ENCODE measurements around the gene ACOT7. TPM values are rescaled to one million over a fixed set of nuclear protein-coding genes. Genes with fewer than 3 reads are reported as not detected.

The ACOT7 gene
- total and polyA plus RNA-seq, 2 experiments from 2014 or later, result 20.3 to 39.9 TPM

DNA sequence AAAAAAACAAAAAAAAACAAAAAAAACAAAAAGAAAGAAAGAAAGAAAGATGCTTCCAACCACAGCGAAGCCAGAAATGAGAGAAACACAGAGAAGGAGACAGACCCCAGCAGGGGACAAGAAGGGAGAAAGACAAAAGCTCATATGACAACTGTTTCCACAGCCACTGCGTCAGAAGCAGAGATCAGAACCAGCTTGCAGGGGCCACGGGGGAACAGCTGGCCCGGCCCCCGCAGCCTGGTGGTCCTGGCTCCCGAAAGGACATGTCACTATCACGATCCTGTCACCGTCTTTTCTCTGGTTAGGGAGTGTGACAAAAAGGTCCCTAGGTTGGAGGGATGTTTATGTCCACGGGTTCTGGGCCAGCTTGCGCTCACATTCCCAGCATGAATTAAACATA lies 60.7 kb downstream of the ACOT7 start:
- Histone ChIP-seq H3K4me2 (no peak overlapping the region), H3K79me2 (no peaks in the 10 kb centered on the region), H3K4me3 (no peak overlapping the region), H3K27me3 (no peaks in the 10 kb centered on the region), H2AFZ (no peak overlapping the region), H3K4me1 (ENCODE audit: insufficient read depth) (peaks cover 30% of the 10 kb centered on the region), H3K9me3 (ENCODE audit: low read depth) (no peaks in the 10 kb centered on the region), H3K36me3 (replicated peaks; ENCODE audit: insufficient read depth, low read depth) (no peaks in the 10 kb centered on the region), H3K27ac (no peak overlapping the region), H4K20me1 (ENCODE audit: insufficient read depth, poor library complexity, severe bottlenecking) (no peaks in the 10 kb centered on the region), H3K9me2 (replicated peaks; ENCODE audit: insufficient read depth) (no peaks in the 10 kb centered on the region)
- WGBS (ENCODE audit: low lambda C conversion rate, missing lambda C conversion rate), result 95% methylated on average over 10 of the region's 10 CpGs
- no peak for DNase-seq (ENCODE audit: low spot score)
- TF ChIP-seq, protein P1, sequence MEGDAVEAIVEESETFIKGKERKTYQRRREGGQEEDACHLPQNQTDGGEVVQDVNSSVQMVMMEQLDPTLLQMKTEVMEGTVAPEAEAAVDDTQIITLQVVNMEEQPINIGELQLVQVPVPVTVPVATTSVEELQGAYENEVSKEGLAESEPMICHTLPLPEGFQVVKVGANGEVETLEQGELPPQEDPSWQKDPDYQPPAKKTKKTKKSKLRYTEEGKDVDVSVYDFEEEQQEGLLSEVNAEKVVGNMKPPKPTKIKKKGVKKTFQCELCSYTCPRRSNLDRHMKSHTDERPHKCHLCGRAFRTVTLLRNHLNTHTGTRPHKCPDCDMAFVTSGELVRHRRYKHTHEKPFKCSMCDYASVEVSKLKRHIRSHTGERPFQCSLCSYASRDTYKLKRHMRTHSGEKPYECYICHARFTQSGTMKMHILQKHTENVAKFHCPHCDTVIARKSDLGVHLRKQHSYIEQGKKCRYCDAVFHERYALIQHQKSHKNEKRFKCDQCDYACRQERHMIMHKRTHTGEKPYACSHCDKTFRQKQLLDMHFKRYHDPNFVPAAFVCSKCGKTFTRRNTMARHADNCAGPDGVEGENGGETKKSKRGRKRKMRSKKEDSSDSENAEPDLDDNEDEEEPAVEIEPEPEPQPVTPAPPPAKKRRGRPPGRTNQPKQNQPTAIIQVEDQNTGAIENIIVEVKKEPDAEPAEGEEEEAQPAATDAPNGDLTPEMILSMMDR (IDR thresholded peaks at IDR 0.05; ENCODE audit: poor library complexity), result no peak
- TF ChIP-seq EZH2phosphoT487 (IDR thresholded peaks at IDR 0.05; ENCODE audit: low read depth, severe bottlenecking, unreplicated experiment), result no peak
- no peak for TF ChIP-seq EZH2 (IDR thresholded peaks at IDR 0.05; ENCODE audit: borderline replicate concordance)

DNA sequence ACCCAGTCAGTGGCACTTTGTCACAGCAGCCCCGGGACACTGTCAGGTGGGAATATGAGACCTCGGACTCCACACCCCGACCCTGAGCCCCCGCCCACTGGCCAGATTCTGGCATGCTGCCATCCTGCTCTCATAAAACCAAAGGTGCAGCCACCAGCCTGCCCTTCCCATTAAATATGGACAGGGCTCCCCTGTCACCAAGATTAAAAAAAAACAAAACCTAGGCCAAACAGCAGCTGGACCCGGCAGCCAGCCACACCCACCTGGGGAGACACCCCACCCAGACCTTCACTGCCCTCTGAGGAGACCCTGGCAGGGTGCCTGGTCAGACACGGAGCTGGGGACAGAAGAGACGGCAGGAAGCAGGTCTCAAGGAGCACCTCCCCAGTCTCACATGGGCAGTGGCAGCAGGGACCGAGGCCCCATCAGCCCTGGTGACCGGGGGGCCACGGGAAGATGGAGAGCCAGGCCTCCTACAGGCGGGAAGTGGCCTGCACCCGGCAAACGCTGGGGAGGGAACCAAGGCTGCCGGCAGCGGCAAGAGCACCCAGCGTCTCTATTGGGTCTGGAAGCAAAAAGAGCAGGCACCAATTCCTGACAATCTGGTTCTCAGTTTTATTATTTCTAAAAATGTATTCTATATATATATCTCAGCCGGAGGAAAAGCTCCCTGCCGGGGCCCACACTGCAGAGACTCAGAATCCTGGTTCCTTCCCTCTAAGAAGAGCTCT lies 61.9 kb downstream of the ACOT7 start:
- Histone ChIP-seq H3K79me2 (no peaks in the 10 kb centered on the region), H3K27me3 (no peaks in the 10 kb centered on the region), H3K9me3 (ENCODE audit: low read depth) (no peaks in the 10 kb centered on the region), H3K36me3 (replicated peaks; ENCODE audit: insufficient read depth, low read depth) (no peaks in the 10 kb centered on the region), H4K20me1 (ENCODE audit: insufficient read depth, poor library complexity, severe bottlenecking) (no peaks in the 10 kb centered on the region), H2AFZ (no peak overlapping the region), H3K9me2 (replicated peaks; ENCODE audit: insufficient read depth) (no peaks in the 10 kb centered on the region), H3K4me3 (no peak overlapping the region), H3K27ac (no peak overlapping the region), H3K4me1 (ENCODE audit: insufficient read depth) (peaks cover 30% of the 10 kb centered on the region), H3K4me2 (no peak overlapping the region)
- no peak for TF ChIP-seq EZH2 (IDR thresholded peaks at IDR 0.05; ENCODE audit: borderline replicate concordance)
- WGBS (ENCODE audit: low lambda C conversion rate, missing lambda C conversion rate), result 83% methylated on average over 18 of the region's 18 CpGs
- no peak for DNase-seq (ENCODE audit: low spot score)

DNA sequence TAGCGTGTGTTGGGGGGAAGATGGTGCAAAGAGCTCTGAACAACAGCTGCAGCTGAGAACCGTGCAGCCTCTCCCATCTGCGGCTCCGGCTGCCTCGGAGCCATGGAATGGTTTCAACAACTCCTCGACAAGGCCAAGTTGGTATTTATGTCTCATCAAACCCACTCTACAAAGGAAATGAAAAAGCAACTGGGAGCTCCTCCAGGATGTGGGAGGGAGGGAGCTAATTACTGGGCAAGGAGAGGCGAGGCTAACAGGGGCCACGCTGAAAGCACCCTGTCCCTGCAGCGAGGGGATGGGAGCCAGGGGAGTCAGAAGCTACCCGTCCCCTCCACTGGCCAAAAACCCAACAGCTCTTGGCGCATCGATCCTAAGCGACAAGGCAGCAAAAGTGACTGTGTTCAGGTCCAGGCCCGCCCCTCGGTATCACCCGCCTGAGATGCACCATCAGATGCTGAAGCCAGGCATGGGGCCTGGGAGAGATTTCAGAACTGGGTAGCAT lies 63.1 kb downstream of the ACOT7 start:
- WGBS (ENCODE audit: low lambda C conversion rate, missing lambda C conversion rate), result 80% methylated on average over 16 of the region's 16 CpGs
- H3K4me1 ChIP-seq (ENCODE audit: insufficient read depth), result peaks cover 30% of the 10 kb centered on the region
- peak; percentile 28 for DNase-seq (ENCODE audit: low spot score)
- H3K4me2 ChIP-seq, result no peak overlapping the region
- H3K4me3 ChIP-seq, result no peak overlapping the region
- H2AFZ ChIP-seq, result no peak overlapping the region
- H3K9me3 ChIP-seq (ENCODE audit: low read depth), result no peaks in the 10 kb centered on the region
- no peaks in the 10 kb centered on the region for H3K27me3 ChIP-seq
- TF ChIP-seq EZH2 (IDR thresholded peaks at IDR 0.05; ENCODE audit: borderline replicate concordance) (no peak), EZH2phosphoT487 (IDR thresholded peaks at IDR 0.05; ENCODE audit: low read depth, severe bottlenecking, unreplicated experiment) (no peak)
- TF ChIP-seq, protein P1 (IDR thresholded peaks at IDR 0.05; ENCODE audit: poor library complexity), result no peak
- no peaks in the 10 kb centered on the region for H3K79me2 ChIP-seq
- peak overlapping the region; percentile 92 for H3K27ac ChIP-seq
- H4K20me1 ChIP-seq (ENCODE audit: insufficient read depth, poor library complexity, severe bottlenecking), result no peaks in the 10 kb centered on the region
- H3K9me2 ChIP-seq (replicated peaks; ENCODE audit: insufficient read depth), result no peaks in the 10 kb centered on the region
- no peaks in the 10 kb centered on the region for H3K36me3 ChIP-seq (replicated peaks; ENCODE audit: insufficient read depth, low read depth)

DNA sequence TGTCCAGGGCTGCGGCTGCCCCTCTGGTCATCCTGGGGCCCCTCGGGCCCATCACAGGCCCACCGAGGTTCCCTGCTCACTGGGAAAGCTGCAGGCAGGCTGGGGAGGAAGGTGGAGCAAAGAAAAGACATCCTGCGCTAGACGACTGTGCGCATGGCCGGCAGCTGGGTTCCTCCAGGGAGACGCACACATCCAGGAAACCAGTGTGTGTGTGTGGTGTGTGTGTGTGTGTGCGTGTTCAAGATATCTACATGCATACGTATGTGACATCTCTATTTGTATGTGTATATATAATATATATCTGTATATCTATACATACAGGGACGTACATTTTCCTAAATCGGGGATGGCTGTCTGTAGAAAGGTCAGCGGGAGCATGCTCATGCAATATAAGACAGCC lies 63.7 kb downstream of the ACOT7 start:
- Histone ChIP-seq H3K9me2 (replicated peaks; ENCODE audit: insufficient read depth) (no peaks in the 10 kb centered on the region), H3K27ac (peak overlapping the region; percentile 92), H4K20me1 (ENCODE audit: insufficient read depth, poor library complexity, severe bottlenecking) (no peaks in the 10 kb centered on the region), H3K4me2 (peak overlapping the region; percentile 65), H3K9me3 (ENCODE audit: low read depth) (no peaks in the 10 kb centered on the region), H3K36me3 (replicated peaks; ENCODE audit: insufficient read depth, low read depth) (no peaks in the 10 kb centered on the region), H2AFZ (no peak overlapping the region), H3K4me3 (no peak overlapping the region), H3K79me2 (no peaks in the 10 kb centered on the region), H3K27me3 (no peaks in the 10 kb centered on the region), H3K4me1 (ENCODE audit: insufficient read depth) (peaks cover 30% of the 10 kb centered on the region)
- 81% methylated on average over 13 of the region's 13 CpGs for WGBS (ENCODE audit: low lambda C conversion rate, missing lambda C conversion rate)
- no peak for DNase-seq (ENCODE audit: low spot score)
- no peak for TF ChIP-seq EZH2 (IDR thresholded peaks at IDR 0.05; ENCODE audit: borderline replicate concordance)
